Measurements from ENCODE around the gene ECPAS. TPM values are rescaled to one million over a fixed set of nuclear protein-coding genes. Genes with fewer than 3 reads are reported as not detected.

ECPAS gene
- total RNA-seq, 2 donors from 2014 or later: 72.7 to 115 TPM

DNA sequence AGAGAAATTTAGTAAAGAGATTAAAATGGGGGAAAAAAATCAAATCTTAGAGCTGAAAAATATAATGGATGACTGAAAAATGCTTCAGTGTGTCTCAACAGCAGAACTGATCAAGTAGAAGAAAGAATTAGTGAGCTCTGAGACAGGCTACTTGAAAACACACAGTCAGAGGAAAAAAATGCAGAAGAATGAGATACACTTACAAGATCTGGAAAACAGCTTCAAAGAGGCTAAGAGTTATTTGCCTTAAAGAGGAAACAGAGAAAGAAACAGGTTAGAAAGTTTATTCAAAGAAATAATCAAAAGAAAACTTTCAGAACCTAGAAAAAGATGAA lies 83.7 kb downstream of the ECPAS start:
- DNase-seq (ENCODE audit: low spot score) (no peak), ATAC-seq (ENCODE audit: insufficient number of reproducible peaks, low FRiP score, low read depth) (no peak)
- peaks cover 13% of the 10 kb centered on the region for H3K9me3 ChIP-seq
- H3K4me3 ChIP-seq: no peak overlapping the region
- H3K27ac ChIP-seq: no peak overlapping the region
- H3K27me3 ChIP-seq (replicated peaks; ENCODE audit: insufficient read depth): no peaks in the 10 kb centered on the region
- TF ChIP-seq, protein P1, sequence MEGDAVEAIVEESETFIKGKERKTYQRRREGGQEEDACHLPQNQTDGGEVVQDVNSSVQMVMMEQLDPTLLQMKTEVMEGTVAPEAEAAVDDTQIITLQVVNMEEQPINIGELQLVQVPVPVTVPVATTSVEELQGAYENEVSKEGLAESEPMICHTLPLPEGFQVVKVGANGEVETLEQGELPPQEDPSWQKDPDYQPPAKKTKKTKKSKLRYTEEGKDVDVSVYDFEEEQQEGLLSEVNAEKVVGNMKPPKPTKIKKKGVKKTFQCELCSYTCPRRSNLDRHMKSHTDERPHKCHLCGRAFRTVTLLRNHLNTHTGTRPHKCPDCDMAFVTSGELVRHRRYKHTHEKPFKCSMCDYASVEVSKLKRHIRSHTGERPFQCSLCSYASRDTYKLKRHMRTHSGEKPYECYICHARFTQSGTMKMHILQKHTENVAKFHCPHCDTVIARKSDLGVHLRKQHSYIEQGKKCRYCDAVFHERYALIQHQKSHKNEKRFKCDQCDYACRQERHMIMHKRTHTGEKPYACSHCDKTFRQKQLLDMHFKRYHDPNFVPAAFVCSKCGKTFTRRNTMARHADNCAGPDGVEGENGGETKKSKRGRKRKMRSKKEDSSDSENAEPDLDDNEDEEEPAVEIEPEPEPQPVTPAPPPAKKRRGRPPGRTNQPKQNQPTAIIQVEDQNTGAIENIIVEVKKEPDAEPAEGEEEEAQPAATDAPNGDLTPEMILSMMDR (IDR thresholded peaks at IDR 0.05): no peak
- no peaks in the 10 kb centered on the region for H3K4me1 ChIP-seq (ENCODE audit: control insufficient read depth in 1 of 2, low read depth in 2 of 2)
- peaks cover 46% of the 10 kb centered on the region for H3K36me3 ChIP-seq

DNA sequence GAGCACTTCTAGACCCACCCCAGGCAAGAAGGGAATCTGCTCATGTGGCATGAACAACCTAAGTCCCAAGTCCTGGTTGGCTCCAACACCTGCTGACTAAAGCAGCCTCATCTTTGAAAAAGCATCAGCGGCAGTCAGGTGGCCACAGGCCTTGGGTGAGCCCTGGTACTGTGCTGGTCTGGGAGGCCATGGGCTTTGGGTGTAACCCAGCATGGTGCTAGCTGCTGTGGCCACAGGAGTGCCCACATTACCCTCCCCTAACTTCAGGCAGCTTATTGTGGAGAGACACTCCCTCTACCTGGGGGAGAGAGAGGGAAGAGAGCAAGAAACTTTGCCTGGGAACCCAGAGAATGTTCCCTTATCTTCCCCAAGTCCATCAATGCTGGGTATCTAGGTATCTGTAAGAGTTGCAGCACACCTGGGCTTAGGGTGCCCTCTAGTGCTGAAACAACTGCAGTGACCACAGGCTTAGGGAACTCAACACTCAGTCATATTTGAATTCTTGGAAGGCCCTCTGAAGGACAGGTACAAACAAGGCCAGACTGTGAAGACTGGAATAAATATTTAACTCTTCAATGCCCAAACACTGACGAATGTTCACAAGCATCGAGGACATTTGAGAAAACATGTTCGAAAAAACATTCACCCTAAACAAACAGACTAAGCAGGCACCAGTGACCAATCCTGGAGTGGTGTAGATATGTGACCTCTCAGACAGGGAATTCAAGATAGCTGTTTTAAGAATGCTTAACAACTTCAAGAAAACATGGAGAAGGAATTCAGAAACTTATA lies 84.2 kb downstream of the ECPAS start:
- peaks cover 13% of the 10 kb centered on the region for H3K9me3 ChIP-seq
- H3K27ac ChIP-seq: no peak overlapping the region
- DNase-seq (ENCODE audit: low spot score) (no peak), ATAC-seq (ENCODE audit: insufficient number of reproducible peaks, low FRiP score, low read depth) (no peak)
- no peaks in the 10 kb centered on the region for H3K4me1 ChIP-seq (ENCODE audit: control insufficient read depth in 1 of 2, low read depth in 2 of 2)
- H3K36me3 ChIP-seq: peaks cover 52% of the 10 kb centered on the region
- TF ChIP-seq, protein P1 (IDR thresholded peaks at IDR 0.05): no peak
- H3K27me3 ChIP-seq (replicated peaks; ENCODE audit: insufficient read depth): no peaks in the 10 kb centered on the region
- no peak overlapping the region for H3K4me3 ChIP-seq

DNA sequence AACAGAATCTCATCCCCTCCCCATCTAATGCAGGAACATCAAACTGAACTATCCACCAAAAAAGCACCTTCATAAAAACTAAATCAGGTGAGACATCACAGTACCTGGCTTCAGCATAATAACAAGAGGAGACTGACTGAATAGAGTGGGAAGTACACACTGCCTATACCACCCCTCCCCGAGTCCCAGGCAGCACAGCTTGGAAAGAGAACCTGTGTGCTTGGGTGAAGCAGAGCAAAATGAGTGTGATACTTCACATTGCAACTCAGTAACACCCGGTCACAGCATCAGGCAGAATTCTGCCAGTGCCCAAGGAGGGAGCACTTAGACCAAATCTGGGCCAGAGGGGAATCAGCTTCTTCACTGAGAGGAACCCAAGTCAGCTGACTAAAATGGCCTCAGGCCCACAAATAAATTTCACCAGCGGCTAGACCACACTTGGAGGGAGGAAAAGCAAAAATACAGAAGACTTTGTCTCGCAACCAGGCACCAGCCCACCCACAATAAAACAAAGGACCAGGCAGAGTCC lies 84.9 kb downstream of the ECPAS start:
- TF ChIP-seq, protein P1 (IDR thresholded peaks at IDR 0.05): no peak
- ATAC-seq (ENCODE audit: insufficient number of reproducible peaks, low FRiP score, low read depth): no peak

DNA sequence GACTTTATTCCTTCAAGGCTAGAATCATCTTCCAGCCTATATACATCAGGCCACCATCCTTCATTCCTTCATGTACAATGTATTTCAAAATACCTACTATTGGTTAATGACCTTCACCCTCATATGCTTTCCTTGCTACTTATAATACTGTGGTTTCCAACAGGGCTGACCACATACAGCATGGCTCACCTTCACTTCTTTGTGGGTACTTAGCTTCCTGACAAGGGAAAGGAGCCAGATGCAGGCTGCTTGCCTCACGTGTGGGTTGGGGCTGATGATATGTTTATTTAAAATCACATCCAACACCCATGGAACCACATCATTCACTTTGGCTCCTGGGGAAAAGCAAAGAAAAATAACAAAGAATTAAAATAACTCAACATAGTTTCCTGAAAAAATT lies 90.2 kb downstream of the ECPAS start:
- H3K9me3 ChIP-seq: no peaks in the 10 kb centered on the region
- no peak for ATAC-seq (ENCODE audit: insufficient number of reproducible peaks, low FRiP score, low read depth)
- H3K36me3 ChIP-seq: peaks cover 58% of the 10 kb centered on the region

More for the DNA sequence above, 84.9 kb downstream of the ECPAS start:
- H3K27ac ChIP-seq: no peak overlapping the region
- no peak for DNase-seq (ENCODE audit: low spot score)
- H3K4me1 ChIP-seq (ENCODE audit: control insufficient read depth in 1 of 2, low read depth in 2 of 2): no peaks in the 10 kb centered on the region
- H3K9me3 ChIP-seq: peaks cover 13% of the 10 kb centered on the region
- no peaks in the 10 kb centered on the region for H3K27me3 ChIP-seq (replicated peaks; ENCODE audit: insufficient read depth)
- H3K4me3 ChIP-seq: no peak overlapping the region
- H3K36me3 ChIP-seq: peaks cover 48% of the 10 kb centered on the region

DNA sequence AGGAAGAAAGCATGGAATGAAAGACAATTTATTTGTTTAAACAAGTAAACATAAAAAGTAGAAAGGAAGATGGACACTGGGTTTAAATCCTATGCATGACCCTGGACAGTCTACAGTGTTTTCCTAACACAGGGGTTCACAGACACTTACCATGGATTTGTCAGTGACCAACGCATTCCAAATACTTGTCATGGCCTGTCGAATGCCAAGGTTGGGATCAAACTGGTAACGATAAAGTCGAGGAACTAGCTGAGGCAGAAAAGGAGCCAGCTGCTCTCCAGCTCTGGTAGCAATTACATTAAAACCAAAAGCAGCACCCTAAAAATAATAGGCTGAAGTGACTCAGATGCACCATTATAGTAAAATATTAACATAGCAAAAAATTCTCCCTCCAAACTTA lies 94.8 kb downstream of the ECPAS start:
- DNase-seq (ENCODE audit: low spot score) (no peak), ATAC-seq (ENCODE audit: insufficient number of reproducible peaks, low FRiP score, low read depth) (no peak)
- Histone ChIP-seq H3K27ac (no peak overlapping the region), H3K36me3 (peaks cover 62% of the 10 kb centered on the region), H3K4me1 (ENCODE audit: control insufficient read depth in 1 of 2, low read depth in 2 of 2) (no peaks in the 10 kb centered on the region), H3K27me3 (replicated peaks; ENCODE audit: insufficient read depth) (no peaks in the 10 kb centered on the region), H3K9me3 (no peaks in the 10 kb centered on the region), H3K4me3 (no peak overlapping the region)
- TF ChIP-seq, protein P1 (IDR thresholded peaks at IDR 0.05): no peak

More for the DNA sequence above, 90.2 kb downstream of the ECPAS start:
- TF ChIP-seq, protein P1 (IDR thresholded peaks at IDR 0.05): no peak
- no peaks in the 10 kb centered on the region for H3K4me1 ChIP-seq (ENCODE audit: control insufficient read depth in 1 of 2, low read depth in 2 of 2)
- no peak for DNase-seq (ENCODE audit: low spot score)
- H3K27me3 ChIP-seq (replicated peaks; ENCODE audit: insufficient read depth): no peaks in the 10 kb centered on the region
- no peak overlapping the region for H3K27ac ChIP-seq
- H3K4me3 ChIP-seq: no peak overlapping the region
